ENCODE results near the gene UBE2G1.
A peak's percentile ranks its signal among the peaks of the same experiment; 100 is the strongest.

The UBE2G1 gene

DNA sequence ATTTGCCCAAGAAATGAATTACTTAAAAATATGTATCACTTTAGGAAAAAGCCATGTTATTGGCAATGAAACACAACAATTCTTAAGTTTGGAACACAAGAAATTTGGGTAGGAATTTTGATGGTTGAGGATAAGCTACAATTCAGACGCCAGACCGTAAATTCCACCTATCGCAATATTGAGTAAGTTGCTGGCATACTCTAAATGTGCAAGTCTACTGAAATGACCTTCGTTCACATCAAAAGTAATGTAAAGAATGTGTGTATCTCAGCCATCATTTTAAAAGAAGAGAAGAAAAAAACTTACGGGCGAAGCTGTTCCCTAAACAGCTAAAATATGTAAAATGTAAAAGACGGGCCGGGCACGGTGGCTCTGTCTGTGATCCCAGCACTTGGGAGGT, 33.4 kb downstream of the UBE2G1 start:
- no peak for DNase-seq

DNA sequence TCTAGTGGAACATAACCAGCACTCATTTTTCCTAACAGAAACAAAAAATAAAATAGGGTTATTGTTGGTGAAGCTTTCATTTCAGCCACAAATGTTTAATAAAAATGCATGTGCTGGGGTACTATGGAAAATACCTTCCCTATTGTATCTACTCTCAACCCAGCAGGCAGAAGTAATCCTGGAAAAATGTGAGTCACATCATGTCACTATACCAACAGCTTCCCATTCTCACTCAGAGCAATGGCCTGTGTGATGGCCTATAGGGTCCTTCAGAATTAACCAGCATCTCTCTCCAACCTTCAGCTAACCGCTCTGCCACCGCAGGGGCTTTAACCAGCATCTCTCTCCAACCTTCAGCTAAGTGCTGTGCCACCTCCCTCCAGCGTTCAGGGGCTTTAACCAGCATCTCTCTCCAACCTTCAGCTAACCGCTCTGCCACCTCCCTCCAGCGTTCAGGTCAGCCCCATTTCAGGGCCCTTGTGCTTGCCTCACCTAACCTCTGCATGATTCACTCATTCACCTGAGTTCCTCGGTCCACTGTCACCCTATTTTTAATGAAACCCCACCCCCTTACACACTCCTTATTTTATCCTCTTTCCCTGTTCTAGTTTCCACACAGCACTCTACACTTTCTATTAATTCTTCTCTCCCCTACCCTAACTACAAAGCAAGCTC, 34.0 kb downstream of the UBE2G1 start:
- DNase-seq: no peak

DNA sequence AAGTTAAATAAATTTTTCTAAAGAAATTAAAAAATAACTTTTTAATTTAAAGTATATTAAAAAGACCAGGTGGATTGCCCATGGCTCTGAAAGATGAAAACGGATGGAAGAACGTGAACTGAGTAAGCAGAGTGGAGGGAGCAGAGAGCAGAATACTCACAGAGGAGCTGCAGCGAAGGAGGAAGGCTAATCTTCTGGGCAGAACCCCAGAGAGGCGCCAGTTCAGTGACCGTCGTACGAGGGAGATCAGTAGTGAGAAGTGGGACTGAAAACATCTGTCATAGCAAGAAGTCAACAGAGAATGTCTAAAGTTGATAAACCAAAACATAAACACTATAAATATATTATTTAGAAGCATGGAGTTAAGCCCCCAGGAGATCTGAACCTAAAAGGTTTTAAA, 34.9 kb downstream of the UBE2G1 start:
- no peak for DNase-seq

DNA sequence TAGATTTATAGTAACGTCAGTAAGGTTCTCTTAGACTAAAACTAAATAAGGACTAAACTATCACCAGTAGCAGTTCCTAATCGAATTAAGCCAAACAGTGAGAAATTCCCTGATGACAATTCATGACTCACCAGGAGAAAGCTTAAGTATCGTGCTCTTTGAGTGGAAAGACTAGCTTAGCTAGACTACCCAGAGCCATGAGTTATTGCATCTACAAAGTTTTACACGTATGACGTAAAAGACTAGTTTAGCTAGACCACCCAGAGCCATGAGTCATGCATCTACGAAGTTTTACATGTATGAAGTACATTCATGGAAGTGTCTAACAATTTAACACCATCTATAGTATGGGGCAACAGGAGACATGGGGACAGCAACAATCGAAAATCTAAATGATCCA, 36.6 kb downstream of the UBE2G1 start:
- no peak for DNase-seq

DNA sequence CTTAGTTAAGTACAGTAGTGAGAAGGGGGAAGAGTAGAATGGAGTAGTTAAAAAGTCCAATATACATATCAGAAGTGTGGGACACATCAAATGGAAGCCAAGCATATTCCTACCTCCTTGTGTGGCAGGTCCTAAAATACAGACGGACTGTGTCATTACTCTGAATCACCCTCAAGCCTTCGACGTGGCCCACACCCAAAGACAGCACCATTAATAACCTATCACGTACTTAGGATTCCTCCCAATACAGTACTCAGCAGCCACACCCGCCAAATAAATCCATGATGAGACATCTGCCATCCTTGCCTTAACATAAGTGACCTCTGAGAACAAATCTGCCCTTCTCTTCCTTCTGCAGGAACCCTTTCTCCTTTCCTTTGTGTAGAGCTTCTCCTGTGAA, 38.9 kb downstream of the UBE2G1 start:
- DNase-seq: no peak

DNA sequence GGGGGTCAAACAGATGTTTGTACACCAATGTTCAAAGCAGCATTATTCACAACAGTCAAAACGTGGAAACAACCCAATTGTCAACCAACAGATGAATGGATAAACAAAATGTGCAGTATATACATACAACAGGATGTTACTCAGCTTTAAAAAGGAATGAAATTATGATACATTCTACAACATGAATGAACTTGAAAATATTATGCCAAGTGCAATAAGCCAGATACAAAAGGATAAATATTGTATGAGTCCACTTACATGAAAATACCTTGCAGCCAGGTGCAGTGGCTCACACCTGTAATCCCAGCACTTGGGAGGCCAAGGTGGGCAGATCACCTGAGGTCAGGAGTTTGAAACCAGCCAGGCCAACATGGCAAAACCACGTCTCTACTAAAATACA, 39.9 kb downstream of the UBE2G1 start:
- no peak for DNase-seq

DNA sequence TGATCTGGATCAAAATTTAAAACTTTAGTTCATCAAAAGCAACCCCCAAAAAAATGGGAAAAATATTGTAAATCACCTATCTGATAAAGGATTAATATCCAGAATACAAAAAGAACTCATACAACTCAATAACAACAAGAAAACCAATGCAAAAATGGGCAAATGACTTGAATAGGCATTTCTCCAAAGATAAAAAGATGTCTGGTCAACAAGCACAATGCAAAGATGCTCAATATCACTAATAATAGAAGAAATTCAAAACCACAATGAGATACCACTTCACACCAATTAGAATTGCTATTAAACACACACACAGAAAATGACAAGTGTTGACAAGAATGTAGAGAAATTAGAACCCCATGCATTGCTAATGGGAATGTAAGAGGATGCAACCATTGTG, 40.4 kb downstream of the UBE2G1 start:
- DNase-seq: no peak

DNA sequence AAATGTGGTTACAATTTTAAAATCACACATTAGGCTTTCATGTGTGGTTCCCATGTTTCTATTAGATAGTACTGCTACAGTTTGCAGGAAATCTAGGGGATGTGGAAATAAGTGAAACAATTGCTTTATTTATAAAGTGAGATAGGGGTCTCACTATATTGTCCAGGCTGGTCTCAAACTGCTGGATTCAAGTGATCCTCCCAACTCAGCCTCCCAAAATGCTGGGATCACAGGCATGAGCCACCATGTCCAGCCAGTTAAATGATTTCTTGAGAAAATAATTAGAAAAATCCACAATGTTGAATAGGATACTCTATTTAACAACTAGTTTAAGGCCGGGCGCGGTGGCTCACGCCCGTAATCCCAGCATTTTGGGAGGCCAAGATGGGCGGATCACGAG, 42.0 kb downstream of the UBE2G1 start:
- DNase-seq: no peak

DNA sequence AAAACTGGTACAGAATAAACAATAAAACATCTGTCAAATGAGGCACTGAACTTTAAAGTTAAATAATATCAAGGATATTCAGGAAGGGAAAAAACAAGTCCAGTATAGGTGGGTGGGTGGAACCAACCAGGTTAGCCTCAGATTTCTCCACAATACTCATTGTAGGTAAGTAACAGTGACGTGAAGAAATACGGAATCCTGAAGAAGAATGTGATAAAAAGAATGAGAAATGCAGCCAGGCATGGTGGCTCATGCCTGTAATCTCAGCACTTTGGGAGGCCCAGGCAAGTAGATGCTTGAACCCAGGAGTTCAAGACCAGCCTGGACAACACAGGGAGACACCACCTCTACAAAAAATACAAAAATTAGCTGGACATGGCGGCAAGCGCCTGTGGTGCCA, 47.3 kb downstream of the UBE2G1 start:
- no peak for DNase-seq

DNA sequence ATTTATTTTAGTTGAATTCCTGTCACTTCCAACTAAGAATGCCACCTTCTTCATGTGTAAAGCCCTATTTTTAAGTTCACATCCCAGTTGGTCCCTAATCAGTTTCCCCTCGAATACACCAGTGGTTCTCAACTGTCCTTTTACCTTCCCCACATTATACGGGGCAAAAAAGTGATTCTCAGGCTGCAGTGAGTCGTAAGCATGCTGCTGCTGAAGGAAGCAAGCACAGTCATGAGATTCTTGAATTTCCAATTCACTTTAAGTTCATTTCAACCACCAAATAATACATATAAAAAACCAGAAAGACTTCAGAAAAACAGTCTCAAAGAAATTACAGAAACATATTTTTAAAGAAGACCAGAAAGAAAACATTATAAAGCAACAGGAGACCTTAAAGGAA, 47.9 kb downstream of the UBE2G1 start:
- DNase-seq: no peak

DNA sequence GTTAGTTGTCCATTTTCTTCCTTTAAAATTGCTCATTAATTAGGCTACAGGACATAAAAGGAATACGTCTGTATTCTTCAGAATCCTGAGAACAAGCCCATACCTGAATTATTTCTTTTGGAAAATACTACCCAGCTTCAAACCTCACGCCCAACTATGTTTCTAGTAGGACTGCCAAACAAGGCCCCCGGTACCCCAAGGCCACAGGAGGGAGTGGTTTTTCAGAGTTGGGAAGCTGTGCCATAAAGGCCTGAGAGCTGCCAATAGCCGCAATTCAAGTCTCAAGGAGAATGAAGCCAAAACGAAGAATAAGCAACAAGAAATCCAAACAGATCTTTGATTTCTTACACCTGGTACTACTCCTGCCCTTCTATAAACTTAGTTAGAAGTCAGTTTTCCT, 48.3 kb downstream of the UBE2G1 start:
- no peak for DNase-seq

DNA sequence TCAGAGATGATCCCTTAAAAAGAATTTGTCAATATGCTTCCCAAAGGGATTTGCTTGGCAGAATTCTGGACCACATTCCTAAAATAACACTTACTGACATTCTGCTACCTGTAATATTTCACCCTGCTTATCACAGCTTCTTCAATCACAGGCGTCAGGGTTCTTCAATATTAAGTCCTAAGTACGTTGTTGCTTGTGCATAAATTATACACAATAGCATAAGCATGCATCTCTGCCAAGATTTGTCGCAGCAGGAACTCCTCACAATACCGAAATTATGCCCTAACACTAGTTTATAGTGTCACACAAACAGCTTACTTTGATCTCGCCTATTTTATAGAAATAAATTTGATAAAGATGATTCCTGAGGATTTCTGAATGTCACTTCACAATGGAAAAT, 48.9 kb downstream of the UBE2G1 start:
- DNase-seq: no peak

DNA sequence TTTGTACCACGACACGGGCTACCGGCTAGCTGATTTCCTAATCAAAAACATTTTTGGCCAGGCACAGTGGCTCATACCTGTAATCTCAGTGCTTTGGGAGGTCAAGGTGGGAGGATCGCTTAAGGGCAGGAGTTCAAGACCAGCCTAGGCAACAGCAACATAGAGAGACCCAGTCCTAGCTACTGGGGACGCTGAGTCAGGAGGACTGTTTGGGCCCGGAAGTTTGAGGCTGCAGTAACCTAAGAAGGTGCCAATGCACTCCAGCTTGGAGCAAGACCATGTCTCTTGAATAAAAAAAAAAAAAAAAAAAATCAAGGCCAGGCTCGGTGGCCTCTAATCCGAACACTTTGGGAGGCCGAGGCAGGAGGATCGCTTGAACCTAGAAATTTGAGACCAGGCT, 49.8 kb downstream of the UBE2G1 start:
- DNase-seq: no peak

DNA sequence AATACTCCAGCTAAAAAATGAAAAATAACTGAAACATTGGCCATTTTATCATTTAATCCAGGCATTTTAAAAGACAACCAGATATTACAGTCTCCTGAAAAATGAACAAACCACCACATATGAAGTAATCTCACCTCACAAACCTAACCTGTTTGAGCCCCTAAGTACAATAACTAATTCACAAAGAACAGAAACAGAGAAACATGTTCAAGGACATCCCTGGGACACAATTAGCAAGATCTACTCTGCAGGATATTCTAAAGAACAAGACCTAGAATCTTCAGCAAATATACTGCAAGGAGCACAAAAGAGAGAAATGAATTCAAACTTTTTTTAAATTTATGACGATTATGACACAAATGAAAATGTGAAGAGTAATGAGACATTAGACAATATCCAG, 51.9 kb downstream of the UBE2G1 start:
- no peak for DNase-seq

DNA sequence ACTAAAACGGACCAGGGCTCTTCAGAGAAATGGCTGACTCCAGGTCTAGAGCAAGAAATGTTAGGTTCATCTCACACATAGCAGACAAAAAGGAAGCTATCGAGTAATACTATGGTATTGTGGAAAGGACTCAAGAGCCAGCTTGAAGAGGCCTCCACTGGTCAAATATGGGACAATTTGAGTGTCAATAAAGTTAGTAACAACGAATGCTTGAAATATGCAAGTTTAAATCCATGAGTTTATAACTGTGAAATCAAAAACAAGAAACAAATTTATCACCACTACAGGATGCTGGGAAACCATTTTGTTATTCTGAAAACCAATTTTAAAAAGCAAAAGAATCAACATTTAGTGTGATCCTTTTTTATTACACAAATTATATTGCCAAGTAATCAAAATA, 52.3 kb downstream of the UBE2G1 start:
- DNase-seq: no peak

DNA sequence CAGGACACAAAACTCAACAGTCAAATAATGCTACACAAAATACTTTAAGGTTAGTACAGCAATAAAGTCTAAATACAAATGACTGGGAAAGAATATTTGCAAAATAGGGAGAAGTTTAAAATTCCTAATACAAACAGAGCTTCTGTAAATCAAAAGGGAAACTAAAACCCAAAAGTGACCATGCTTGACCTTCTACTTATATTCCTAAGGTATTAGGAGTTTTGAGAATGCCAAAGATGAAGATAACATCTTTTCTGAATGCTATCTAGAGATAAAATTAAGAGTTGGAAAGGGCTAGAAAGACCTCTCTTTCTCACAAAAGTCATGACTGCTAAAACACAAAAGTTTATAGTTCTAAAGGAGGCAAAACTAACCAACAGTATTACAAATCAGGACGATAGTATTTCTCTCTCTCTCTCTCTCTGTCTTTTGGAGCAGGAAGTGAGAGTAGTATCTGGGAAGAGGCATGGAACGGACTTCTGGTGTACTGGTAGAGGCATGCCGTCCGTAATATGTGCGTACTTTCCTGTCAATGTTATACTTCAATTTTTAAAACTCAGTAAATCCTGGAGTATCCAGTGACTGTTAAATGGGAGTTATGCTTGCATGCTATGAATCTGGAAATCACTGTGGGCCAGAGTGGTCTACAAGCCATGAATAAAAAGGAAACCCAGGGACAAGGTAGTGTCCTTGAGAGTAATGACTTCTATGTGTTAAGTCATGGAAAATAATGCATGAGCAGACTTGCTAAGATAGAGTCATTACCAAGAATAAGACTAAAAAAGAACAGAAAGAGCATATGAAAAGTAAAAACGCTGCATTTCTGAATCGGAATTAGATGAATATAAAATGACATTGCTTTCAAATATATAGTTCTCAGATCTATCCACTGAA, 53.0 kb downstream of the UBE2G1 start:
- no peak for DNase-seq

DNA sequence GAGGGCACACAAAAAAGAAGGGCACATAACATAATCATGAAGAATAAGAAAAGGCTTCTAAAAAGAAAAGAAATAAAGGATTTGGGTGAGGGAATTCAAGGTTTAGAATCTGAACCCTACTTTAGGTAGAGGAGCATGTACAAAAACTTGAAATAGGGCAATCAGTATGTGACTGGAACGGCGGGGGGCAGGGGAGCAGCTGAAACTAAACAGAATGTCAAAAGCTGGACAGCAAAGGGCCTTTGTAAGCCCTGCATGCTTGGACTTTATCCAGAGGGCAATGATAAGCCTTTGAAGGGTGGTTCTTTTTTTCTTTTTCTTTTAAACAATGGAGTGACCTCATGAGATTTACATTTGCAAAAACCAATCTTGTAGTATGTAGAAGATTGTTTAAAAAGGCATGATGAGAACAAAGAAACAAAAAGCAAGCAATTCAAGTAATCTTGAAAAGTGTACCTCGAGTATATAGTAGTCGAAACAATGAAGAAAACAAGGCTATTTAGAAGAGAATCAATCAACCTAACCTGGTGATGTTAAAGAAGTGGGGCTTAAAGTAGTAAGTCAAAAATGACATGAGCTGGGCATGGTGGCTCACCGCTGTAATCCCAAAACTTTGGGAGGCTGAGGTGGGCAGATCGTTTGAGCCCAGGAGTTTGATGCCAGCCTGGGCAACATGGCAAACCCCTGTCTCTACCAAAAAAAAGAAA, 56.0 kb downstream of the UBE2G1 start:
- DNase-seq: no peak

DNA sequence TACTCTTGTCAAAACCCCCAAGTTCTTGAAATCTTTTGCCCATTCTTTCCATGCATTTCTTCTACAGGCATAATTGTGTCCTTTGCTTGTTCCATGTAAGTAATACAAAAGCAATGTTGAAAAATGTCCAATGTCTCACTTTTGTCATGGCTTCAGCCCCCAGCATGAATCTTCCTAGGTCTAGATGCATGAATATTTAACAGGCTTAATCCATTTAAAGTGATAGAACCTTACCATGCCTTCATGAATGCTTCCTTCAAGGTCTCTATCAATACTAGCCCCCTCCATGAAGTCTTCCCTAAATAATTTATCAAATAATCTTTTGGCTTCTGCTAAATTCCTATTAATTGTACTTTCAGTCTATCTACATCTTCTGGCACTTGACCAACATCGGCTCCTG, 56.6 kb downstream of the UBE2G1 start:
- no peak for DNase-seq

DNA sequence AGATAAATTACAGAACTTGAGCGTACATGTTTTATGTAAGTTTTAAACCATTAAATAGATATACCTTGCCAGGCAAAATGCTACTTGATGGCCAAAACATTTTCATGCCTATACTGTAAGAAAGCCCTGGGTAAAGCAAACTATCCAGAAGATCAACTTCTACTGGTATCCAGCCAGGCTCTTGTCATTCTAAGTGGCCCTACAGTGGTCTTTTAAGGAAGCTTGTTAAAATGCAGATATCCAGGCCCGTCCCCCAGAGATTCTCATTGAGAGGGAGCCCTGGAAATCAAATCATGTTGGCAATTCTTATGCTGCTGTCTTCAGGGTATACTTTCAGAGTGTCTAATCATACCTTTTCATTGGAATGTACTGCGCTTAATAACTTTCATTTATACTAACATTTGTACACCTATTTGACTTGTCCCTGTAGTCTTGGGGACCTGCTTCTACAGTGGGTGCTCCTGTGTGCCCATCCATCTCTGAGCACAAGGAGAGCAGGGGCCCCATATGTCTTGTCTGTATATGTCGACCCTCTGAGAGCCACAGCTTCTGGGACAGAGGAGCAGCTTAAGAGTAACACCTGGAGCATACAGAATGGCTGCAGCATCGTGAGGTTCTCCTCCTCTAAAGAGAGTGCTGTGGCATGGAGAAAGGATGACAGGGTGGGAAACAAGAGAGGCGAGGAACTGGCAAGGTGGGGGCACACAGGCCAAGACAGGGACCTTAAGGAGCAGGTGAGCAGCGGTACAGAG, 59.1 kb downstream of the UBE2G1 start:
- DNase-seq: no peak

DNA sequence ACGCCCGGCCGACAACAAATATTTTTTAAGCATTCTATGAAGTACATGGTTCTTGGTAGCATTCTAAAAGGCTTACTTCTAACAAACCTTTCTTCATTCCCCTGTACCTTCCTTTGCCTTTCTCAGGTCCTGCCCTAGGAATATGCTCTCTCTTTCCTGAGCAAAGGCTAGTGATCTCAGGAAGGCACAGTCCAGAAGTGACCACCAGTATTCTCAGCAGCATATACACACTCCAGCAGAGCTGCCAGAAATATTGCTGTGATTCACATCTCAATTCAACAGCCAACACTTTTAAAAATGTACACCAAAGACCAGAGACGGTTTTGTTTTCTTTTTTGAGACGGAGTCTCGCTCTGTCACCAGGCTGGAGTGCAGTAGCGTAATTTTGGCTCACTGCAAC, 61.3 kb downstream of the UBE2G1 start:
- DNase-seq: no peak

DNA sequence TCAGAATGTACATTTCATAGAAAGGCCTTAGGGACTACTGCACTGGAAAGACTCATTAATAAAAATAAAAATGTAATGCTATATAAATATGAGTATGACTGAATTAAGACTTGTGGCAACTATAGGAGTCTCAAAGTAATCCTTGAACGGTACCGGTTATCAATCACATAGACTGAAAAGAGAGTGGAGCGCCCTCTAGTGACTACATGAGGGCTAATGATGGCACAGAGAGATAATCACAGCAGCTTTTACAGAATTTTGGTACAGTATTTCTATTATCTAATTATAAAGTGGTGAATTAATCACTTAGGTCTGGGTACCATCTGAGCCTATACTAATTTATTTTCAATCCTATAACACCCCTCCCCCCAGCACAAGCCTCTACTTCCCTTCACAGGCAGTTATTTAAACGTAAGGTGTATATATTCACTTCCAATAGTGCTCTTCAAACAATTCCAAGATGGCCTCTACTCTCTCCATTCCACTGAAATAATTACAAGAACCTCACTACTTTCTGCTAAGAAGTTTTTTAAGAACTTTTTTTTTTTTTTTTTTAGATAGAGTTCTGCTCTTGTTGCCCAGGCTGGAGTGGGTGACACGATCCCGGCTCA, 62.0 kb downstream of the UBE2G1 start:
- peak; percentile 69 for DNase-seq

DNA sequence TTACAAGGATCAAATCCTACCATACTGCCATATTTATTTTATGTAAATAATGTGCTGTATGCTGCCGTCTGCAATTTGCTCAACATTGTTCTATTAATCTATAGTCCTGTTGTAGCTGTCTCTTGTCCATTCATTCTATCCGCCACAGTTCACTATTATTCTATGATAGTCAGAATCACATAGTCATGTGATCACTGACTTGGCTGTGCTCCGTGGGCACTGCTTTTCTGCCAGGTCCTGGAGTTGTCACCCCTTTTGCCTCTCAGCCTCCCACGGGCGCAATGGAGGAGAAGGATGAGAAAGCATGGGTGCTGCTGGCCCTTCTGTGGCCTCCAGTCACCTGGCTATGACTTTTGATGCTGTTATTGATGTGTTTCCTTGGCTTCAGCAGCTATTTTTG, 65.4 kb downstream of the UBE2G1 start:
- no peak for DNase-seq

DNA sequence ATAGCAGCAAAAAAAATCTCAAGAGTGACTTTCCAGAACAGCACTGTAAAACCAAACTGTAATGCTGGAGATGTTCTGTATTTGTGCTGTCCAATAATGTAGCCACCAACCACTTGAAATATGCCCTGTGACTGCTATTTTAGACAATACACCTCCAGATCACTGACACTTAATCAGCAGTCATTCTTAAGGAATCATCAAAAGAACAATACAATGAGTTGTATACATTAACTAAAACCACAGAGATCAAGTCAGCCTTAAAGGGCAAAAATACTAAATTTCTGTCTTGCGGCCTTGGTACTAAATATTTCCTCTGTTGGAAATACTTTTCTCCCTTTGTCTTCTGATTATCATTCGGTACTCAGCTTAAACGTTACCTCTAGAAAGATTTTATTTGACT, 69.1 kb downstream of the UBE2G1 start:
- DNase-seq: no peak
